ENCODE data around the gene YY1. TPM values are rescaled to one million over a fixed set of nuclear protein-coding genes. Genes with fewer than 3 reads are reported as not detected.
"Not testable (repeated sequence)": the region's sequence is repeated elsewhere in the genome, so short reads cannot be mapped to it uniquely, and the experiment has no call there.

YY1 gene
- total RNA-seq, 1 donor from 2014 or later, result 47.7 TPM

- FAIRE-seq, result no peak
- no peak for DNase-seq (ENCODE audit: low spot score in 2 of 2)
Measured at GRCh38 chr14:100306998-100307765, 68.2 kb downstream of the YY1 start.

- FAIRE-seq (no peak), DNase-seq (ENCODE audit: low spot score in 2 of 2) (no peak)
Measured at GRCh38 chr14:100307766-100308426, 69.0 kb downstream of the YY1 start.

- not testable (repeated sequence) for FAIRE-seq
Measured at GRCh38 chr14:100308427-100308792, 69.5 kb downstream of the YY1 start.

GRCh38 chr14:100309028-100309737, 70.2 kb downstream of the YY1 start:
- DNase-seq (ENCODE audit: low spot score in 2 of 2) (no peak), FAIRE-seq (no peak)

More at GRCh38 chr14:100308427-100308792, 69.5 kb downstream of the YY1 start:
- DNase-seq (ENCODE audit: low spot score in 2 of 2), result not testable (repeated sequence)

- FAIRE-seq; DNase-seq (ENCODE audit: low spot score in 2 of 2): not testable (repeated sequence)
Measured at GRCh38 chr14:100312110-100312876, 73.3 kb downstream of the YY1 start.

- no peak for DNase-seq (ENCODE audit: low spot score in 2 of 2)
- no peak for FAIRE-seq
Measured at GRCh38 chr14:100312877-100313400, 74.0 kb downstream of the YY1 start.

GRCh38 chr14:100313464-100314230, 74.7 kb downstream of the YY1 start:
- FAIRE-seq (no peak), DNase-seq (ENCODE audit: low spot score in 2 of 2) (no peak)

GRCh38 chr14:100314724-100315123, 75.8 kb downstream of the YY1 start:
- no peak for FAIRE-seq
- no peak for DNase-seq (ENCODE audit: low spot score in 2 of 2)

- FAIRE-seq, result no peak
- DNase-seq (ENCODE audit: low spot score in 2 of 2), result no peak
Measured at GRCh38 chr14:100317389-100317788, 78.4 kb downstream of the YY1 start.

- DNase-seq (ENCODE audit: low spot score in 2 of 2) (peak; percentile 55 to 77), FAIRE-seq (no peak)
Measured at GRCh38 chr14:100317912-100318808, 79.2 kb downstream of the YY1 start.

GRCh38 chr14:100320157-100320856, 81.4 kb downstream of the YY1 start:
- FAIRE-seq, result no peak
- no peak for DNase-seq (ENCODE audit: low spot score in 2 of 2)

GRCh38 chr14:100321473-100322137, 82.7 kb downstream of the YY1 start:
- FAIRE-seq (no peak), DNase-seq (ENCODE audit: low spot score in 2 of 2) (no peak)

- DNase-seq (ENCODE audit: low spot score in 2 of 2) (no peak), FAIRE-seq (no peak)
Measured at GRCh38 chr14:100322138-100322957, 83.4 kb downstream of the YY1 start.

GRCh38 chr14:100323121-100323941, 84.4 kb downstream of the YY1 start, which contains the start of gene SLC25A47:
Gene SLC25A47, plus strand, starts transcription at chr14:100323339. Its CDS starts 76 bp downstream, at chr14:100323415.
- no peak for DNase-seq (ENCODE audit: low spot score in 2 of 2)

GRCh38 chr14:100323942-100324307, 85.0 kb downstream of the YY1 start:
- no peak for DNase-seq (ENCODE audit: low spot score in 2 of 2)
- no peak for FAIRE-seq

More at GRCh38 chr14:100323121-100323941, 84.4 kb downstream of the YY1 start, which contains the start of gene SLC25A47:
- no peak for FAIRE-seq

All from frontal cortex (tissue), 4 donors.